ENCODE data around the gene ETS1.

GRCh38 chr11:128479144-128479543, 108.2 kb downstream of the ETS1 start:
- TF ChIP-seq POLR2AphosphoS5 (IDR thresholded peaks at IDR 0.05; ENCODE audit: borderline replicate concordance, low read depth, low read length), result no peak
- no peak for TF ChIP-seq EZH2 (IDR thresholded peaks at IDR 0.05)
- no peak for TF ChIP-seq FOXP2 (optimal IDR thresholded peaks at IDR 0.05; ENCODE audit: control extremely low read depth, extremely low read length, insufficient read depth)

Data from SK-N-MC (cell line).